HG02798 (cell line): Measurements from ENCODE around the gene ITPA.

Experiments
- ATAC-seq: cut with Tn5 transposase; IDR thresholded peaks from one replicate; pipeline ENCODE4 v1.9.1; 2021; ENCODE audit warnings: mild to moderate bottlenecking; ENCODE audit not compliant: unreplicated experiment, poor library complexity

The ITPA gene

DNA sequence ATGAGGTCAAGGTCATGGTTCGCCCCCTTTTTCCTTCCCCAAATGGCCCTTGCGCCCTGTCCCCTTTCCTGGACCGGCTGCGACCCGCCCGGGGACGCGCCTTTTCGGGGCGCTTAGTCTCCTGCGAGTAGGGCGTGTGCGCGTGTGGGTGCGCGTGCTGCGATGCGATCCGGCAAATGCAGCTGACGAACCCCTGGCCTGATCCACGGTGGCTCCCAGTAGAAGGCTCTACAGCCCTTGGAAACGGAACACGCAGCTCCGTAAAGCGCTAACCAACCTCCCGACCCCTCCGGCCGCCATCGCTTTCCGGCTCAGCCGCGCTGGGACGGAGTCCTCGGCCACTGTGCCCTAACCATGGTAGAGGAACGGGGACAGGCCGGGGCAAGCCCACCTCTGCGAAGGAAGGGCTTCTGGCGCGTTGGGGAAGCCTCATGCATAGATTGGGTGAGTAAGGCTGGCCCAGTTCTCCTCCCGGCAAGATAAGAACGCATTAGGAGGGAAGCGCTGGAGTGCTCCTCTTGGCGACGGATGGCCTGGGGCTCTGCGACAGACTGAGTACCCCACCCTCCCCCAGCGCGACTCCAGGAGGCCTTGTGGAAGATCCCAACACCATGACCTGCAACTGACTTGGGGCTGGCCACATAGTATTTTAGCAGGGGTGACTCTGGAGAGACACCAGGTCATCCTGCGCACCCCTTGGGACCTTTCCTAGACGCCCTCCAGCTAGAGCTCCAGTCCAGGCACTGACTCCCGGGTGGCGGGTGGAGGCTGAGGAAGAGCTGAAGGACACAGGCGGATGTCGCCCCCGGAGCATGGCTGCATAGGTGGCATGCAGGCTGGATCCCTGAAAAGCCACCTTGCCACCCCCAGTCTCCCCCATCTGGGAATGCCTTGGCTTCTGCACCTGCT, 30.8 kb downstream of the ITPA start:
- no peak for ATAC-seq

DNA sequence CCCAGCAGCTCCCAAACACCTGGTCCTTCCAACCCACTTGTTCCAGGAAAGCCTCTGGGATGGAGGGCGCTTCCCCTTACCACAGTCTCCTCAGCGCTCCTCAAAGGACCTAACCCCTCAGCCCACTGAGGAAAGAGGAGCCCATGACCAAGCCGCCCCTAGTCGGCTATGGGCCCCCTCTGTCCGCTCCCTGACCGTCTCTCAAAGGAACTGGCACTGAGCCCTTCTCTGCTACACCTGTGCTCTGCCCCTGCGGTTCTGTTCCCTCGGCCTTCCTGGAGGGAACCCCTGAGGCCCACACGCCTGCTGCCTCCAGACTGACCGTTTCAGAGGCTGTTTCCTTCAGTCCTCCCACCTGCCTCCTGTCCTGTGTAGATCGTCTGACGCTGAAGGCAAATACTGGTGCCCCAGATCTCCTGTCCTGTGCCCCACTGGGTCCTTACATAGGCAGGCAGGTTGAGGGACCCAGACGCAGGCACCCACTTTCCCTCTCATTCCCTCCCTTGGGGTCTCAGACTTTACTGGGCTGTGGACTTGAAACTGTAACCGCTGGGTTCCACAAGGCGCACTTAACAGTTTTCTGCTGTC, 31.6 kb downstream of the ITPA start:
- ATAC-seq: no peak

GRCh38 chr20:3242172-3242692, 32.9 kb downstream of the ITPA start:
- no peak for ATAC-seq

DNA sequence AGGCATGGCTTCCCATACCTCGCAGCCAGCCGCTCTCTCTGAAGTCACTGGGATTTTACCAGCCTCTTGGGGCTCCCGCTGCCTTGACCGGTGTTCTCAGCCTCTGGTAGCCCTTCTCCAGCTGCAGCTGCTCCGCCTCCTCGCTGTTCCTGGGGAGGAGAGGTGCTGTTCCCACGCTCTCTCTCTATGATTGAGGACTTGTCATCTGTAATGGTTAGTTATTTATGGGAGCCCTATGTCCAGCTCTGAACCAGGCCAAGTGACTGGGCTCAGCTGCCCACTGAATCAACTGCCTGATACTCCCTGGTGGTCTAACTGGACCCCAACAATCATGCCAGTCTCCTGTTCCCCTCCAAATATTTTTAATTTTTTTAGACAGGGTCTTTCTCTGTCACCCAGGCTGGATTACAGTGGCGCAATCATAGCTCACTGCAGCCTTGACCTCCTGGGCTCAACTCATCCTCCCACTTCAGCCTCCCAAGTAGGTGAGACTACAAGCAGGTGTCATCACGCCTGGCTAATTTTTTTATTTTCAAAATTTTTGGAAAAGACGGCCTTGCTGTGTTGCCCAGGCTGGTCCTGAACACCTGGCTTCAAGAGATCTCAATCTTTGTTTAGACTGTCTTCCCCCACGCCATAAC, 34.5 kb downstream of the ITPA start:
- no peak for ATAC-seq

- ATAC-seq: no peak
Observed at GRCh38 chr20:3244613-3245012, 35.3 kb downstream of the ITPA start.

- no peak for ATAC-seq
Observed at GRCh38 chr20:3245156-3245555, 35.9 kb downstream of the ITPA start.

DNA sequence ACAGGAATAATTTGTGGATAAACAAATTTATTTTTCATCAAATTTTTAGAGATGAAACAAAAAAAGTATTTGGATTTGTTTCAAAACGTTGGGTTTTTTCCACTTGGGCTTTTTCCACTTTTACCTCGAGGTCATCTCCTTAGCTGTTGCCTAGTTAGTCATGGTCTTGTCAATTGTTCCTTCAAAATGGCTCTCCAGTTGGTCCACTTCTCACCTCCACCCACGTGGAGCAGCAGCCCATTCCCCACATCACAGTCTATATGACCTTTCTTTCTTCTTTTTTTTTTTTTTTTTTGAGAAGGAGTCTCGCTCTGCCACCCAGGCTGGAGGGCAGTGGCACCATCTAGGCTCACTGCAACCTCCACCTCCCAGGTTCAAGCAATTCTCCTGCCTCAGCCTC, 36.4 kb downstream of the ITPA start:
- no peak for ATAC-seq

GRCh38 chr20:3246682-3247081, 37.4 kb downstream of the ITPA start:
- no peak for ATAC-seq

DNA sequence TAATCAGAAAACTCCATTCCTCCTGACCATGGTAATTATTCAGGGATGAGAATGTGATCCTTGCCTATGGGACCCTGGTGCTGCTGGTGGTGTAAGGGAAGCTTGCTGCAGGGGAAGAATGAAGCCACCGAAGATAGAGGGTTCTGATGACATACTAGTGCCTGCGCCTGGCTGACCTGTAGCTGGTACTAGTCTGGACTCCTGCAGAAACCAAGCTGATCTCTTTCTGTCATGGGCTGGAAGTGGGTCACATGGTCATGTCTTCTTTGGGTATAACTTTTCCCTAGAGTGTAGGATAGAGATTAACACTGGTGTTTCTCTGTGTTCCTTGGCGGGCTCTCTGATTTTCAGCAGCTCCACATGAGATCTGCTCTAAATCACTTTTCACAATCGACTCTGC, 38.3 kb downstream of the ITPA start:
- ATAC-seq: no peak

- ATAC-seq: no peak
Observed at GRCh38 chr20:3248167-3248992, 39.1 kb downstream of the ITPA start.

GRCh38 chr20:3248993-3249347, 39.7 kb downstream of the ITPA start:
- ATAC-seq: no peak

DNA sequence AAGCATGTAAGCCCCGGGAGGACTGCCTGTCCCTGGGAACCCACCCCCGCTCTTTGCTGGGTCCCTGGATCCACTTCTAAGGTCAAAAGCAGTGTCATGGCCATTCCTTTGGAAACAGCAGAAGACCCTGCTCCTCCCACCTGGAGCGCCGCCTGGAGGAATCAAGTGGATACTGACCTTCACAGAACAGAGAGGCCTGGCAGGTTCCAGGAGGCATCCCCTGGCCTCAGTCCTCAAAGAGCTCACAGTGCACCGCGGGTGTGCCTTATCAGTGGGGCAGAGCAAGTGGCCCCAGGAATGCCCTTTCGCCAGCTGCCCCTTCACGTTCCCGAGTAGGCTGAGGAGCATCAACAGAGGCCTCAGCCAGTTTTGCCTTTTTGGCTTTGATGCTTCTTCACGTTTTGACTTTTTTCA, 40.8 kb downstream of the ITPA start:
- ATAC-seq: no peak

- ATAC-seq: no peak
Observed at GRCh38 chr20:3251806-3252205, 42.5 kb downstream of the ITPA start.

GRCh38 chr20:3255728-3256127, 46.4 kb downstream of the ITPA start:
- no peak for ATAC-seq

DNA sequence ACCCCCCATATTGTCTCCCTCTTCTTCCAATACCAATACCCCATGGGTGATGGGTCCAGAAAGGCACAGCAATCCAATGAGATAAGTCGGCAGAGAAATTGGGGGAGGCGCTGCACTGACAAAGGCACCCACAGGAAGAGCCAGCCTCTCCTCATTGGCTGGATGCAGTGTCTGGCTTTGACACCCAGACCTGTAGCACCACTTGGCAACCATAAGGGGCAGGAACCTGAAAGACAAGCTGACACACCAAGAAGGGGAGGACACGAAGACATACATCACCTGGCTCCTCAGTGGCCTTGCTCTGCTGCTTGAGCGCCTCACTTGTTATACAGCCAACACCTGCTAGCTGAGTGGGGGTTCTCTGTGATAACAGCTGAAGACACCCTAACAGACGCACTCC, 49.1 kb downstream of the ITPA start:
- no peak for ATAC-seq

GRCh38 chr20:3262566-3262965, 53.3 kb downstream of the ITPA start:
- ATAC-seq: no peak

DNA sequence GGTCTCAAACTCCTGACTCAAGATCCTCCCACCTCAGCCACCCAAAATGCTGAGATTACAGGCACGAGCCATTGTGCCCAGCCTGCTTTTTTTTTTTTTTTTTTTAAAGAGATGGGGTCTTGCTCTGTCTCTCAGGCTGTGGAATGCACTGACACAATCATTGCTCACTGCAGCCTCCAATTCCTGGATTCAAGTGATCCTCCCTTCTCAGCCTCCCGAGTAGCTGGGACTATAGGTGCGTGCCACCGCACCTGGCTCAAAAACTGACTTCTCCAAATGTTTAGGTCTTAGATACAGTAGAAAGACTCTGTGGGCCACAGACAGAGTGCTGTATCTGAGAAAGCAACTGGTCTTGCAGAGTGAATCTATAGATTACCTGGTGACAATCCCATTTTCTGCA, 60.8 kb downstream of the ITPA start:
- ATAC-seq: no peak

GRCh38 chr20:3273371-3273770, 64.1 kb downstream of the ITPA start:
- no peak for ATAC-seq
